ENCODE measurements around the gene MS4A4E.

MS4A4E gene

GRCh38 chr11:60252213-60253108 lies 9.5 kb upstream of the MS4A4E start:
- H3K9me3 ChIP-seq (ENCODE audit: insufficient read depth, low read length), result peaks cover 20% of the 10 kb centered on the region
- no peak overlapping the region for H3K4me3 ChIP-seq (ENCODE audit: insufficient read length, low read depth)
- no peak overlapping the region for H3K9ac ChIP-seq (ENCODE audit: insufficient read length, low read depth)
- no peaks in the 10 kb centered on the region for H3K27me3 ChIP-seq (ENCODE audit: insufficient read depth, insufficient read length)
- no peaks in the 10 kb centered on the region for H3K36me3 ChIP-seq (ENCODE audit: insufficient read depth, insufficient read length, low read length)
- DNase-seq (ENCODE audit: low read depth, low spot score), result no peak
- no peaks in the 10 kb centered on the region for H3K4me1 ChIP-seq (ENCODE audit: insufficient read depth, insufficient read length)
- TF ChIP-seq ZNF274 (IDR thresholded peaks at IDR 0.05; ENCODE audit: low read depth, low read length) (no peak), YY1 (IDR thresholded peaks at IDR 0.05; ENCODE audit: insufficient read depth, insufficient read length) (no peak), SUZ12 (IDR thresholded peaks at IDR 0.05; ENCODE audit: extremely low read depth, insufficient read depth, insufficient read length) (no peak)

GRCh38 chr11:60251485-60252212 lies 8.7 kb upstream of the MS4A4E start:
- Histone ChIP-seq H3K9me3 (ENCODE audit: insufficient read depth, low read length) (peaks cover 20% of the 10 kb centered on the region), H3K27me3 (ENCODE audit: insufficient read depth, insufficient read length) (no peaks in the 10 kb centered on the region), H3K9ac (ENCODE audit: insufficient read length, low read depth) (no peak overlapping the region), H3K4me3 (ENCODE audit: insufficient read length, low read depth) (no peak overlapping the region), H3K4me1 (ENCODE audit: insufficient read depth, insufficient read length) (no peaks in the 10 kb centered on the region), H3K36me3 (ENCODE audit: insufficient read depth, insufficient read length, low read length) (no peaks in the 10 kb centered on the region)
- TF ChIP-seq SUZ12 (IDR thresholded peaks at IDR 0.05; ENCODE audit: extremely low read depth, insufficient read depth, insufficient read length) (no peak), ZNF274 (IDR thresholded peaks at IDR 0.05; ENCODE audit: low read depth, low read length) (no peak), YY1 (IDR thresholded peaks at IDR 0.05; ENCODE audit: insufficient read depth, insufficient read length) (no peak)
- peak; percentile 5 for DNase-seq (ENCODE audit: low read depth, low spot score)

DNA sequence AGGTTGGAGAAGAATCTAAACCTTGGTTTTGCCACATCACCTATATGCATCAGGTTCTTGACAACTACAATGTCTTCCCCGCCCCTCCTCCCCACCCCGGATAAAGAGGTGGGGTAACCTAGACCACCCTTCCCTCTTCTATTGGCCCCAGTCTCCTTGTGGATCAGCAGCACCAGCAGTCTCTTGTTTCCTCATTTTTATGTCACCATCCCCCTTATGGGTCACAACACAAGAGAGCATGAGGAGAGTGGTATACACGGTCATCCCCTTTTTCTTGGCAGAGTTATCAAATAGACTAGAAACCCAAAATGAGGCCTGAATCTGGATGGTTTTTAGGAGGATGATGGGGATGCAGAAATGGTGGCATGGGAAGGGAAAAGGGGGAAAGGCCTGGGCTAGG lies 1.2 kb downstream of the MS4A4E start:
- no peak for DNase-seq (ENCODE audit: low read depth, low spot score)
- H3K36me3 ChIP-seq (ENCODE audit: insufficient read depth, insufficient read length, low read length), result no peaks in the 10 kb centered on the region
- H3K9me3 ChIP-seq (ENCODE audit: insufficient read depth, low read length), result no peaks in the 10 kb centered on the region
- H3K4me3 ChIP-seq (ENCODE audit: insufficient read length, low read depth), result no peak overlapping the region
- no peak overlapping the region for H3K9ac ChIP-seq (ENCODE audit: insufficient read length, low read depth)
- no peaks in the 10 kb centered on the region for H3K4me1 ChIP-seq (ENCODE audit: insufficient read depth, insufficient read length)
- H3K27me3 ChIP-seq (ENCODE audit: insufficient read depth, insufficient read length), result no peaks in the 10 kb centered on the region
- TF ChIP-seq SUZ12 (IDR thresholded peaks at IDR 0.05; ENCODE audit: extremely low read depth, insufficient read depth, insufficient read length) (no peak), YY1 (IDR thresholded peaks at IDR 0.05; ENCODE audit: insufficient read depth, insufficient read length) (no peak), ZNF274 (IDR thresholded peaks at IDR 0.05; ENCODE audit: low read depth, low read length) (no peak)

GRCh38 chr11:60240662-60241061 lies 2.3 kb downstream of the MS4A4E start:
- H3K4me3 ChIP-seq (ENCODE audit: insufficient read length, low read depth), result no peak overlapping the region
- no peaks in the 10 kb centered on the region for H3K27me3 ChIP-seq (ENCODE audit: insufficient read depth, insufficient read length)
- H3K9ac ChIP-seq (ENCODE audit: insufficient read length, low read depth), result no peak overlapping the region
- H3K9me3 ChIP-seq (ENCODE audit: insufficient read depth, low read length), result no peaks in the 10 kb centered on the region
- no peak for TF ChIP-seq YY1 (IDR thresholded peaks at IDR 0.05; ENCODE audit: insufficient read depth, insufficient read length)
- TF ChIP-seq SUZ12 (IDR thresholded peaks at IDR 0.05; ENCODE audit: extremely low read depth, insufficient read depth, insufficient read length), result no peak
- no peak for TF ChIP-seq ZNF274 (IDR thresholded peaks at IDR 0.05; ENCODE audit: low read depth, low read length)
- no peaks in the 10 kb centered on the region for H3K36me3 ChIP-seq (ENCODE audit: insufficient read depth, insufficient read length, low read length)
- H3K4me1 ChIP-seq (ENCODE audit: insufficient read depth, insufficient read length), result no peaks in the 10 kb centered on the region
- DNase-seq (ENCODE audit: low read depth, low spot score), result no peak

DNA sequence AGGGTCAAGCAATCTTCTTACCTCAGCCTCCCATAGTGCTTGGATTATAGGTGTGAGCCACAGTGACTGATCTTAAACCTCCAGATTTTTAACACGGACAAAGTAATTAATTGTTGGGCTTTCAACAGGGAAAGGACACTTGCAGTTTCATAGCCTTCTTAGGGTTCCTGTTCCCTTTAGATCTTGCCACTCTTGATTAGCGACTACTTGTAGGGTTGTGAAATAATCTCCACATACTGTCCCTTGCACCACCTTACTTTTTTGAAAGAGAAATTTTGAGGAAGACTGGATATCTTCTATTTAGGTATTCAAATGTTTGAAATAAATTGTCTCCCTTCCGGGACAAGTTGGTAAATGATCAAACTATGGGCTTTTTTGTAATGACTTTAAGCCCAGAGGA lies 7.6 kb downstream of the MS4A4E start:
- no peaks in the 10 kb centered on the region for H3K4me1 ChIP-seq (ENCODE audit: insufficient read depth, insufficient read length)
- H3K27me3 ChIP-seq (ENCODE audit: insufficient read depth, insufficient read length), result no peaks in the 10 kb centered on the region
- DNase-seq (ENCODE audit: low read depth, low spot score), result no peak
- no peak for TF ChIP-seq YY1 (IDR thresholded peaks at IDR 0.05; ENCODE audit: insufficient read depth, insufficient read length)
- TF ChIP-seq ZNF274 (IDR thresholded peaks at IDR 0.05; ENCODE audit: low read depth, low read length), result no peak
- no peak for TF ChIP-seq SUZ12 (IDR thresholded peaks at IDR 0.05; ENCODE audit: extremely low read depth, insufficient read depth, insufficient read length)
- no peak overlapping the region for H3K4me3 ChIP-seq (ENCODE audit: insufficient read length, low read depth)
- H3K9ac ChIP-seq (ENCODE audit: insufficient read length, low read depth), result no peak overlapping the region
- H3K9me3 ChIP-seq (ENCODE audit: insufficient read depth, low read length), result no peaks in the 10 kb centered on the region
- H3K36me3 ChIP-seq (ENCODE audit: insufficient read depth, insufficient read length, low read length), result no peaks in the 10 kb centered on the region

GRCh38 chr11:60230681-60231080 lies 12.3 kb downstream of the MS4A4E start:
- no peaks in the 10 kb centered on the region for H3K27me3 ChIP-seq (ENCODE audit: insufficient read depth, insufficient read length)
- H3K9ac ChIP-seq (ENCODE audit: insufficient read length, low read depth), result no peak overlapping the region
- H3K4me3 ChIP-seq (ENCODE audit: insufficient read length, low read depth), result no peak overlapping the region
- DNase-seq (ENCODE audit: low read depth, low spot score), result no peak
- no peaks in the 10 kb centered on the region for H3K4me1 ChIP-seq (ENCODE audit: insufficient read depth, insufficient read length)
- H3K9me3 ChIP-seq (ENCODE audit: insufficient read depth, low read length), result no peaks in the 10 kb centered on the region
- H3K36me3 ChIP-seq (ENCODE audit: insufficient read depth, insufficient read length, low read length), result no peaks in the 10 kb centered on the region
- no peak for TF ChIP-seq ZNF274 (IDR thresholded peaks at IDR 0.05; ENCODE audit: low read depth, low read length)
- no peak for TF ChIP-seq SUZ12 (IDR thresholded peaks at IDR 0.05; ENCODE audit: extremely low read depth, insufficient read depth, insufficient read length)
- no peak for TF ChIP-seq YY1 (IDR thresholded peaks at IDR 0.05; ENCODE audit: insufficient read depth, insufficient read length)

- Histone ChIP-seq H3K9ac (ENCODE audit: insufficient read length, low read depth) (no peak overlapping the region), H3K9me3 (ENCODE audit: insufficient read depth, low read length) (no peaks in the 10 kb centered on the region), H3K4me3 (ENCODE audit: insufficient read length, low read depth) (no peak overlapping the region), H3K27me3 (ENCODE audit: insufficient read depth, insufficient read length) (no peaks in the 10 kb centered on the region), H3K36me3 (ENCODE audit: insufficient read depth, insufficient read length, low read length) (no peaks in the 10 kb centered on the region), H3K4me1 (ENCODE audit: insufficient read depth, insufficient read length) (no peaks in the 10 kb centered on the region)
- TF ChIP-seq ZNF274 (IDR thresholded peaks at IDR 0.05; ENCODE audit: low read depth, low read length), result no peak
- TF ChIP-seq SUZ12 (IDR thresholded peaks at IDR 0.05; ENCODE audit: extremely low read depth, insufficient read depth, insufficient read length), result no peak
- TF ChIP-seq YY1 (IDR thresholded peaks at IDR 0.05; ENCODE audit: insufficient read depth, insufficient read length), result no peak
- DNase-seq (ENCODE audit: low read depth, low spot score), result no peak
Measured at GRCh38 chr11:60222141-60222540, 20.8 kb downstream of the MS4A4E start.
